GM19438 (cell line): Measurements from ENCODE around the gene FAP.
A peak's percentile ranks its signal among the peaks of the same experiment; 100 is the strongest.

Experiments
- ATAC-seq: cut with Tn5 transposase; IDR thresholded peaks from one replicate; pipeline ENCODE4 v1.9.1; 2021; ENCODE audit warnings: low read depth; ENCODE audit not compliant: unreplicated experiment

The FAP gene

DNA sequence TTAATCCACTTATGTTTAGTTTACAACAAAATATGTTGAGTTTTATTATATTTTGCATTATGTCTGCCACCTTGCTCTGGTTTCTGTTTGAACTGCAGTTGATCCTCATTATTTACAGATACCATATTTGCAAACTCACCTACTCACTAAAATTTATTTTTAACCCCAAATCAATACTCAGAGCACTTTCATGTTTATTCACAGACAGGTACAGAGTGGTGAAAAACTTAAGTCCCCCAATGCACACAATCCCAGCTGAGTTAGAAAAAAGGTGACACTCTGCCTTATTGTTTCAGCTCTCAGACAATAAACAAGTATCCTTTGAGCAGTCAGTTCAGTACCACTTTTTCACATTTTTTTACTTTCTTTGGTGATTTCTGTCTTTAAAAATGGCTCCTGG lies 104.9 kb downstream of the FAP start:
- no peak for ATAC-seq

DNA sequence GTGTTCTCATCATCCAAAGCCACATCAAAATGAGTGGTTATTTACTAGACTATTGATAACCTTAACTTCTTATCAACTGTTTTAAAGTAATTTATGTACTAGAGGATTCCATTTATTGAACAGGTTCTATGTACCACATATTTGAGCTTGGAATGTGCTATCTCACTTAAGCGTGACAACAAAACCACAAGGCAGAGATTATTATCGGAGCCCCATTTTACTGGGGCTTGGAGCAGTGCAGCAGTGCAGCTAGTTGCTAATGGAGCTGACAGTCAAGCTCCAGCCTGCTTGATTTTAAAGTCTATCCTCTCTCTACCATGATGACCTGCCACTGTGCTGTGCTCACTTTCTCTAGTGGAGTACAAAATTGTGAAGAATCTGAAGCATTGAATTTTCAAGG lies 115.8 kb downstream of the FAP start:
- ATAC-seq, result no peak

DNA sequence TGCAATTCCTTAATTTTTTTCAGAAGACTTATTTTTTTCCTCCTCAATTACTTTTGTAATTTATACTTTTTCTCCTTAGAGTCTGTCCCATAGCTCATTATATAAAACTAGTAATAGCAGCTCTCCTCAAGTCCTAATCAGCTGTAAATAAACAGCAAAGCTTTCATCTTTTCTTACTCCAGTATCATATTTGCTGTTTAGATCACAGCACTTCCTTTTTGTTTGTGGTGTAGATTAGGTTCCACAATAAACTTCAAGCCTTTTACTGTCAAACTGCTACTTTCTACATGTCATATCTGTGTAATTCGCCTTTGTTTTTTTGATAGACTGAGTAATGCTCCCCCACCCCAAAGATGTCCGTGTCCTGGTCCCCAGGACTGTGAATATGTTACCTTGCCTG lies 116.7 kb downstream of the FAP start:
- ATAC-seq, result peak; percentile 21

DNA sequence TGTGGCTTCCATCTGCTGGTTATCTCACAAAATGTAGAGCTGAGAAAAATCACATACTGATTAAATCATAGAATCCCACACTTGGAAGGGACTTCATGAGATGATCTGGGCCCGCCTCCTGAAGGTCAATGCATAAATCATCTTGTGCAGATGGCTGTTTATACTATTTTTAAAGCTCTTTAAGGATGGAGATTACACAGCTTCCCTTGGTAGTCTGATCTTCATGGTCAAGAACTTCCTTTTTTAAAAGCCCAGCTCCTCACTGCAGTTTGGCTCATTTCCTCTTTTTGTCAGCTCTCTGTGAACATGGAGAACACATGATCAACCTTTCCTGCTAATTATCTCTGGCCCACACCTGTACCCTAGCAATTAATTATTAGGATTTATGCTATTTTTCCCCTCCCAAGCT lies 117.1 kb downstream of the FAP start:
- peak; percentile 88 for ATAC-seq

DNA sequence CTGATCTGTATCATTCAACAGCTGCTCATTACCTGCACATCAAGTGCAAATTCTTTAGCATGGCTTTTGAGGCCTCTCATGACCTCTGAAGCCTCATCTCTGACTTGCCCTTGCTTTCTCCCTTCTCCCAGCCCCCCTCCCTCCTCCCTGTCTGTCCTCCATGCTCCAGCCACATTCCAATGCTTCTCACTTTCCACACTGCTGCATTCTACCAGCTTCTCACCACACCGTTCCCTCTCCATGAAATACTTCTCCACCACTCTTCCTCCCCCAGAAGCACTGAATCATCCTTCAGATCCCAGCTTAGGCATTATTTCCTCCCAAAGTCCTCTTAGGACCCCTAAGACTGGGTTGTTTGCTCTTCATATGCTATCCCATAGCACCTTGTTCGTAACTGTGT lies 118.1 kb downstream of the FAP start:
- no peak for ATAC-seq

DNA sequence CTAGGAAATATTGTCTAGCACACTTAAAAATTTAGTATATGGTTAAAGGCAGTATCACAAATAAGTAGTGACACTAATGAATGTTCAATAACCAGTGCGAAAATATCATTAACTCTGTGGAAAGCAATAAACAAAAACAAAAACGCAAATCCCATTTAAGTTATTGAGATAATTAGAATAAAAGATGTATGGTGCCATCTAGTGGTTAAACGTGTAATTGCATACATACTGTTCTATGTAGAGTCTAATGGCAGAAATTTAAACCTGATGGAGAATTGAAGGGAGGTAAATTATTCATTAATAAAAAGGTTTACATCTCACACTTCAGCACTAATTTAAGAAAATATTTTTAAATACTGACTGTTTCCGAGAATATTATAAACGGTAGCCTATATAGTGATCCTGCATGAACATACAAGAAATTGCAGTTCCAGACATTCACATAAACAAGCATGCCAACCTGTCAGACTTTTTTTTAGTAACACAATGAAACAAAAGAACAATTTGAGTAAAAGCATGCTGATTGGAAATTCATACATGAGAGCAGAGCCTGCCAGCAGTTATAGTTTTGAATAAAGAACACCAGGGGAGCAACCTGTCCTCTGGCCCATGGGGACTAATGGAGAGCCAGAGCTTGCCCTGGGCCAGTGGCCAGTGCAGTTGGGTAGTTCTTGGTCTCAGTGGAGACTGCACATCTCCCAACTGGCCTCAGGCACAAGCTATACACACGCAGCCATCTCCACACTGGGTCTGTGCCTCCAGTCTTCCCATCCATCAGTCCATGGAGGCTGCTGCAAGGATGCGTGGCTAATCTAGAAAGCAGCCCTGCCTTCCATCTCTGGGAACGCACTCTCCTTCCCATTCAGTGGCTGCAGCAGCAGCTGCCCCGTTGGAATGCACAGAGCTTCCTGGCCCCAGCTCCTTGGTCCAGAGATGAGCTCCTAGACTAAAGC lies 119.2 kb downstream of the FAP start:
- peak; percentile 46 for ATAC-seq
